HG02642 (cell line): ENCODE measurements around the gene MROH2A.

Experiments used
- ATAC-seq: cut with Tn5 transposase; IDR thresholded peaks from one replicate; pipeline ENCODE4 v1.9.1; 2021; ENCODE audit warnings: mild to moderate bottlenecking; ENCODE audit not compliant: unreplicated experiment, poor library complexity

The MROH2A gene

GRCh38 chr2:233799087-233799665, 21.0 kb downstream of the MROH2A start:
- no peak for ATAC-seq

- no peak for ATAC-seq
Observed at GRCh38 chr2:233799716-233800115, 21.6 kb downstream of the MROH2A start.

GRCh38 chr2:233800208-233800607, 22.1 kb downstream of the MROH2A start:
- no peak for ATAC-seq

DNA sequence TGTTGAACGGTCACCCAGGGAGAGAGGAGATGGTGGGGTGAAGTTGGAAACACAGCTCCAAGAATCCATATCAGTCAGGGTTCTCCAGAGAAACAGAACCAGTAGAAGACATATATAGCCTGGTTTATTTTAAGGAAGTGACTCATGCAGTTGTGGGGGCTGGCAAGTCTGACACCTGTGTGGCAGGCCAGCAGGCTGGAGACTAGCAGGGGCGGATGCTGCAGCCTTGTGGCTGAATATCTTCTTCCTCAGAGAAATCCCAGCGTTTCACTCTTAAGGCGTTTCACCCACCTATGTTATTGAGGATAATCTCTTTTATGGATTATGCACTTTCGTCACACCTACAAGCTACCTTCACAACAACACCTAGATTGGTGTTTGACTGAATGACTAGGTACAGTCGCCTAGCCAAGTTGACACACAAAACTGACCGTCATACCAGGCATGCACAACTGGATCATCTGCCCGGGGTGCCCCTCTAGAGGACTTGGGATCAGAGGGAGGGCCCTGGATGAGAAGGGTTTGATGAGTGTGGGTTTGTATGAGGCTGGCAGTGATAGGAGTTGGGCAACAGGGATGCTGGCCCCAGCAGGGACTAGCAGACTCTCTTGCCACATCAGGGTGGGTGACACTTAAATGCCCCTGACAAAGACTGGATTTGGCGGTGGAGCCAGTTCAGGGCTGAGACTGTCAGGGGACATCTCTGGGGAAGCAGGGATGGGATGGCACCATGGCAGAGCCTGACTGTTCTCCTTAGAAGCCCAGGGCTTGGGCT, 23.4 kb downstream of the MROH2A start:
- no peak for ATAC-seq

DNA sequence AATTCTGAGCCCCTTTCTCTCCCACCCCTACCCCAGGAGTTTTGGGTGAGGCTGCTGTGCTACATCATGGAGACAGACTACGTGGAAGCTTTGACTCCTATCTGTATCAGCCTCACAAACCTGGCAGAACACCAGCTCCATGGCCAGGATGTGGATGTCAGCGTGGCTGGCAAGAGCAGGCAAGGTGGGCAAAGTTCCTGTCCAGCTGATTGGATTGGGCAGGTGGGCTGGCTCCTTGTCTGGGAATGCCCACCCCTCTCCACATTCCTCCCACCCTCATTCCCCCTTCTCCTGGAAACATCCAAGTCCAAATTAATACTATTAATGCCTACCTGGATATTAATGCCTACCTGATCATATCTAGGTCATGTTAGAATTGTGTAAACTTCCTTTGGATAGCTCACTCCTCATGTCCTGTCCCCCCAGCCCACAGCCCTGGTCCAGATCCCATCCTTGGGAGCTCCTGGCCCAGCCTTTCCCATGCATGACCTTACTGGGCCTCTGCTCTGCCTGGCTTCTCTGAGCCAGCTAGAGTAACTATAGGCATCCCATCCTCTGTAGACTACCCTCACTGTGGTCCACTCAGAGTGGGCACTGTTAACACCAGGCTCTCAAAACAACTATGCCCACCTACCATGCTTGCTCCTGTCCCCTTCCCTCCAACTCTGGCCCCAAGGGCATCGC, 24.1 kb downstream of the MROH2A start:
- no peak for ATAC-seq

GRCh38 chr2:233803292-233803911, 25.3 kb downstream of the MROH2A start:
- no peak for ATAC-seq

GRCh38 chr2:233803994-233804393, 25.9 kb downstream of the MROH2A start:
- no peak for ATAC-seq

DNA sequence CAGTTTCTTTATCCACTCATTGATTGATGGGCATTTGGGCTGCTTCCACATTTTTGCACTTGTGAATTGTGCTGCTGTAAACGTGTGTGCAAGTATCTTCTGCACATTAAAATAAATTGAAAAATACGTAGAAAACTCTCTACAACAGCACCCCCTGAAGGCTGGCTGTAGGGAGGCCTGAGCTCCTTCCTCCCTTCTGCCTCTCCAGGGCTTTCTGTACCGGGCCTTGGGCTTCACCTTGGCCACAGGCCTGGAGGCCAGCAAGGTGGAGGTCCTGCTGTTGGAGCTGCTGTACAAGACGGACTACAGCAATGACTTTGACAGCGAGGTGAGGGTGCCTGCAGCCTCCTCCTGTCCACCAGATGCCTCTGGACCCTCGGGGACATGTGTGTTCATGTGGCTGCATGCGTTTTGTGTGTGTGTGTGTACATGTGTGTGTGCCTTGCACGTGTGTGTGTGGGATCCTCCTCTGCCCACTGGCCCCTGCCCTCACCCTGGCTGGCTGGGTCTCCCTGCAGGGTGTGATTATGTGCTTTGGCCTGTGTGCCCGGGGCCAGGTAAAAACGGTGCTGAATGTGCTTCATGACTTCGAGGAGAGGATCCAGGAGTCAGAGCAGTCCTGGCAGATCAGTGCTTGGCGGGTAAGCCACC, 29.2 kb downstream of the MROH2A start:
- ATAC-seq, result no peak

- no peak for ATAC-seq
Observed at GRCh38 chr2:233807966-233808935, 30.1 kb downstream of the MROH2A start.

- no peak for ATAC-seq
Observed at GRCh38 chr2:233810385-233810784, 32.3 kb downstream of the MROH2A start.

GRCh38 chr2:233811087-233811486, 33.0 kb downstream of the MROH2A start:
- no peak for ATAC-seq

DNA sequence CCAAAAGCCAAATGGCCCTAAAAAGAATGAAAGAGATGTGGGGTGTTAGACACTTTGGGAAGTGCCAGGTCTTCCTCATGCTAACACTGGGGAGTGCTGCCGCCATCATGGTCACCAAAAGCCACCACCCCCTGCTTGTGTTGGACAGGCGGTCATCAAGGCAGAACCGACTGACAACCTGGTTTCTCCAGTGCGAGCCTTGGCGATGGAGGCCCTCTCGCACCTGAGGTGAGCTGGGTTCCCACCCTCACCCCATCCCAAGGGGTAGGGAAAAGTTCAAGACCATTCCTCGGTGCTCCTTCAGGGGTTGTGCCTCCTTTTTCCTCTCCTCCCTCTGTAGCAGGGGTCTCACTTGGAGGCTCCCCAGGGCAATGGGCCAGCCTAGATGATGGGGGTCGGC, 33.6 kb downstream of the MROH2A start:
- no peak for ATAC-seq

DNA sequence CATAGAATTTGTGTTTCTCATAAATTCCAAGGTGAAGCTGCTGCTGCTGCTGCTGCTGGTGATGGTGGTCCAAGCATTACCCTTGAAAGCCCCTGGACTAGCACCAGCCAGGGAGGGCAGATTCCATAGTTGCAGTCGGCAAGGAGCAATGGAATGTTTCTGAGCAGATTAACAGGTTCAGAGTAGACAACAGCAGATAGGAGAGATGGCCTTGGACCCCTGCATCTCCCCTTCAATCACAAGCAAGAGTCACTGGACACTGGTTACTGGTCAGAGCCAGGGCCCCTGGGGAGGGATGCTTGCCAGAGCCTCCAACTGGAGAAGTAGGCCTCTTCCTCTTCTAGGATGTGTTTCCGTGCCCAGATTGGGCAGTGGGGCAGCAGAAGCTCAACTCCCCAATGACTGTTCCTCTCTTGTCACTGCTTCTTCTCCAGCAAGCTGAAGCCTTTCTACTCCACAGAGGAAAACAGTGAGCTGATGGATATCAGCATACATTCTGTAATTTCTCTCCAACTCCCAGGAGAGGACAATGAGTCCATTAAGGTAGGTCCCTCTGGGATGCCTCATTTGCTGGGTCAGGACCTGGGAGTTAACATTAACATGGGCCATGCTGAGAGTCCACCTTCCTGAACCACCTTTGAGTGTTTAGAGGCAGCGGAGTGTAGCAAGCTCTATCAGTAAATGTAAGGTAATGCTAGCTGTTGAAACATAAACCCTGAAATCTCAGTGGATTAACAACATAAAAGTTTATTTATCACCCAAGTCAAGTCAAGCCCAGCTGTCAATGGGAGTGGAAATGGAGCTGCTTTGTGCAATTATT, 35.3 kb downstream of the MROH2A start:
- ATAC-seq, result no peak

- ATAC-seq, result no peak
Observed at GRCh38 chr2:233814056-233814835, 36.1 kb downstream of the MROH2A start.

DNA sequence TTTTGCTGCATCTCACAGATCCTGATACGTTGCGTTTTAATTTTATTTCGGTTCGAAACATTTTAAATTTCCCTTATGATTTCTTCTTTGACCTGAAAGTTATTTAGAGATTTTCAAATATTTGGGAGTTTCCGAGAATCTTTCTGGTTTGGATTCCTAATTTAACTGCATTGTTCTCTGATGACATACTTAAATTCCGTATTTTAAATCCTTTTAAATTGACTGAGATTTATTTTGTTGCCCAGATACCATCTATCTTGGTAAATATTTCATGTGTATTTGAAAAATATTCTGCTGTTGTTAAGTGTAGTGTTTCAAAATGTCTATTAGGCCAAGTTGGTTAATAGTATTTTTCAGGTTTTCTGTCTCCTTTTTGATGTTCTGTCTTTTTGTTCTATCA, 37.7 kb downstream of the MROH2A start:
- ATAC-seq, result no peak

DNA sequence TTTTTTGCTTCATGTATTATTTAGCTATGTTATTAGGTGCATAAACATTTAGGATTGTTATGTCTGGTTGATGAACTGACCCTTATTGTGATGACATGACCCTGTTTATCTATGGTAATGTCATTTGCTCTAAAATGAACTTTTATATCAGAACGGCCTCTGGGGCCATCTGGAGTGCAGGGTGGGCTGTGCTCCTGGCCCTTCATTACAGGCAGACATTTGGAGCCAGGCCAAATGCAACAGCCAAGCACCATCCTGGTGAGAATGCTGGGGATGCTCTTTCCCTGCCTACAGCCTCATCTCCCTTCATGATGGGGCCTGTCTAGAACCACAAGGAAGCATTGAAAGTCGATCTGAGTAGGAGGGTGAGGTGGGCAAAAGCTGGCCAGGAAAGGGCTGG, 38.2 kb downstream of the MROH2A start:
- ATAC-seq, result no peak

GRCh38 chr2:233816771-233817170, 38.6 kb downstream of the MROH2A start:
- no peak for ATAC-seq

- no peak for ATAC-seq
Observed at GRCh38 chr2:233817361-233817911, 39.3 kb downstream of the MROH2A start.
